SIG-M5 treated with dmso at 0.1 percent for 504 hours (cell line): ENCODE results near the gene TBK1.

Experiments
- DNase-seq: peaks from one replicate; lab custom pipeline; 2025; ENCODE audit not compliant: unreplicated experiment; lab: John Stamatoyannopoulos, UW

The TBK1 gene

GRCh38 chr12:64451687-64452558, at the start of gene TBK1:
TSS of gene TBK1 (plus strand) at chr12:64452120. CDS start at chr12:64455871, 3,751 bp downstream.
- DNase-seq = peak; percentile 67

DNA sequence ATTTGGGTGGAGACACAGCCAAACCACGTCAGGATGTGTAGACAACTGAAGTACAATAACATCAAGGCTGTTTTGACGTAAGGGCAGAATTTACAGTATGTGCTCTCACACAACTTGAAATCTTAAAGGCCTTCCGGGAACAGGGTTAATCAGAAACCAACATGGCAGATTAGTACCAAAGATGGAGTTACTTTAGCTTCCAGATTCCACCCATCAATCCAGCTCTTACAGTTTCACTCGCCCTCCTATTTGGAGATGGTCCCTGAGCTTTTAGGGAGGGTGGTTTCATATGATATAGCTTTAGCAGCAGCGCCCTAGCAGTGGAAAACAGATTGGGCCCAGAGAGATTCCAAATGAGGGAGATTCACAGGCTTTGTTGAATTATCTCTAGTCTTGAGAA, 49.7 kb upstream of the TBK1 start:
- no peak for DNase-seq

GRCh38 chr12:64403707-64404469, 48.0 kb upstream of the TBK1 start, which contains the start of gene XPOT:
TSS of gene XPOT (plus strand) at chr12:64404392. CDS start at chr12:64410036, 5,644 bp downstream.
- DNase-seq = peak; percentile 96

DNA sequence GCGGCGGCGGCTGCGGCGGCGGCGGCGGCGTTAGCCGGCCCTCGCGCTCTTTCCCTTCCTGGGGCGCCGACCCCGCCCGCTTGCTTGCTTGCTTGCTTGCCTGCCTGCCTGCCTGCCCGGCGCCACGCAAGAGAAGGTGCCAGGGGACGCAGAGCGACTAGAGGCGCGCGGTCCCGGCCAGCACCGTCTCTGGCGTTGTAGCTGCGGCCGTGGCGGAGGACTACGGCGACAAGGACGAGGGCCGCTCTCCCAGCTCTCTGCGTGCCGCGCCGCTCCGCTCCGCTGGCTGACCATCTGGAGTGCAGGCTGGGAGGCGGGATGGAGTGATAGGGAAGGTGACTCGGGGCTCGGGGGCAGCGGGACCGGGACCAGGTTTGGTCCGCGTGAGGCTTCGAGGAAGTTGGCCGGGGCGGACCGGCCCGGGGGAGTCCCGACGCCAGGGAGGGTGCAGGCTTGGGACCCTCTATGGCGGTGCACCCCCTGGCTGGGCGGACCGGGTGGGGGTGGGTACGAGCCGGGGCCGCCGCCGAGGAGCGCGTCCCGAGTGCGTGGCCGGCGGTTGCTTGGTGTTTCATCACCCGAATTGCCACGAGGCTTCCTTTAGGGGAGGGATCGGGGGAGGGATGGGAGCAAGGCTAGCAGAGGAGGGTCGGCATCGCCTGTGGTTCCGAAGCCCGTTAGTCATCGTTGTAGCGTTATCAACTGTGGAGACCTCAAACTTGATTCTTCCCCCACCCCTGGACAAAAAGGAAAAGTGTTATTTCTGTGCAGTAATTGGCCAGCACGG, 47.3 kb upstream of the TBK1 start:
- DNase-seq = peak; percentile 78

- DNase-seq = no peak
Observed at GRCh38 chr12:64407342-64408223, 44.3 kb upstream of the TBK1 start.

DNA sequence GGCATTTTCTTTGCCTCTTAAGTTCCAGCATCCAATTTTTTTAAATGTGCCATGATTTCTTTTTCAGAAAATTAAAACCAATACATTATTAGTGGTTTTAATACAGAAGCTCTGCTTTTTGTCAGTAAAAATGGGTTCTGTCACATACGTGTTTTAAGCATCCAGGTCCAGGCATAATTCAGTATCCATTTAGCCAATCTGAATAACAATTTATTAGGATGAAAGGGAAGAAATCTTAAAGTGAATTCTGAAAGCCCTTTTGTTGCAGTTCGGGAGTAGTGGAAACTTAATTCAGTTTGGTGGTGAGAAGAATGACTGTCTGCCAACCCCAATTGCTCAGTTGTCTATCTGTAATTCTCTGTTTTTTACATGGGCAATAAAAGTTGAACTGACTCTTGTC, 40.5 kb upstream of the TBK1 start:
- no peak for DNase-seq

GRCh38 chr12:64412459-64412858, 39.5 kb upstream of the TBK1 start:
- no peak for DNase-seq

DNA sequence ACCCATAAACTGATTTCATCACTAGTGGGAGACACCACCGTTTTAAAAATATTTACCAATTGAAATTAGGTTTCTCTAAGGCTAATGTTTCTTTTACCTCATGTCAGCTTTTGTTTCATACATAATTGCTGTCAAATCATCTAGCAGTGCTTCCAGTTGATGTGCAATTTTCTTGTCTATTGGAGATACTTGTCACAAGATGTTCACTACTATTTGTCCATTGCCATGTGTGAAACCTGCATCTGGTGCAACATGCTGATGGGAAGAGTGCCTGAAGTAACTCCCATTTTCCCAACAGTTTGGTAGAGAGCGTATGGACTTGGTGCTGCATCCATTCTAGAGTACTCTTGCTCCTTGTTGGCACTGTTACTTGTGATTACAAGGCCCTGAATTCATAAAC, 38.0 kb upstream of the TBK1 start:
- DNase-seq = no peak

DNA sequence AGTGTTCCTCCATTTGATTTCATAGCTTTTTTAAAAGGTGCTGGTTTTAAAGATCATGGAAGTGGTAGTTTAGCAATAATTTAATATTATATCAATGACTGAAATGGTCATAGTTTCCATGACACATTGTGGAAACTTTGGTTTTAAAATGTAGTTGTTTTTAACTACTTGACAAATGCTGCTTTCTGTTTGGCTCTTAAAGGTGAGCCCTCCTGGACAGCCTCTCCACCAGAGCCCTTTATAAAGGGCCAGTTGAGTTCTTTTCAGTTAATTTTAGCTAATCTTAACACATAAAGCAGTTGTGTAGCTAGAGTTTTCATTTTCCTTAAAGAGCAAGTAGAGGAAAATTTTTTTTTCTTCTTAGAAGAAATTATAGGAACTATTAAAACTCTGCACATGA, 33.7 kb upstream of the TBK1 start:
- no peak for DNase-seq

GRCh38 chr12:64419696-64420095, 32.2 kb upstream of the TBK1 start:
- DNase-seq = no peak

- no peak for DNase-seq
Observed at GRCh38 chr12:64427988-64428387, 23.9 kb upstream of the TBK1 start.

GRCh38 chr12:64428956-64429355, 23.0 kb upstream of the TBK1 start:
- DNase-seq = no peak

GRCh38 chr12:64430886-64431285, 21.0 kb upstream of the TBK1 start:
- no peak for DNase-seq

- DNase-seq = no peak
Observed at GRCh38 chr12:64431791-64432190, 20.1 kb upstream of the TBK1 start.

DNA sequence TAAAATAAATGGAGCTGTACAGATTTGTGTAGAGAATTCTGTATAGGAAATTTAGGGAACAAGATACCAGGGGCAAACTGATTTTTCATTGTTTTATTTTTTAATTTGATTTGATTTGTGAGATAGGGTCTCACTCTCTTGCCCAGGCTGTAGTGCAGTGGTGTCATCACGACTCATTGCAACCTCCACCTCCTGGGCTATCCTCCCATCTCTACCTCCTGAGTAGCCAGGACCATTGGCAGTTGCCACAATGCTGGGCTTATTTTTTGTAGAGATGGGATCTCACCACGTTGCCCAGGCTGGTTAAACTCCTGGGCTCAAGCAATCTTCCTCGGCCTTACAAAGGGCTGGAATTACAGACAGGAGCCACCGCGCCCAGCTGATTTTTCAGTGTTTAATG, 18.0 kb upstream of the TBK1 start:
- DNase-seq = no peak

- no peak for DNase-seq
Observed at GRCh38 chr12:64440100-64440499, 11.8 kb upstream of the TBK1 start.

GRCh38 chr12:64445490-64445889, 6.4 kb upstream of the TBK1 start:
- DNase-seq = no peak

DNA sequence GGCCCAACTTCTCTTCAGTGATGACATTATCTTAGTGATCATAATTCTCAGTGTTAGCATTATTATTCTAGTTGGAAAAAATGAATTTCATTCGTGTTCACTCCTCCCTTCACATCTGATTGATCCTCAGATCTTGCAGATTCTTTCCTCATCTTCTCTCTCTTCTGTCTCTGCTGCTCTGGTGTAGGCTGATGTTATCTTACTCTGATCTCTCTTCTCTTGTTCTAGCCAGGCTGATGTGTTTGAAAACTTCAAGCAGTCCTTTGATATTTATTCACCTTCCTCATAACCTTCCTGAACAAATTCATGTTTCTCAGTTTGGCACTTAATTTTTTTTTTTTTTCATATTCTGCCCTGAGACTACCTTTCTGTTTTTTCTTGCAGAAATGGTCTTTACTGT, 5.6 kb upstream of the TBK1 start:
- no peak for DNase-seq

DNA sequence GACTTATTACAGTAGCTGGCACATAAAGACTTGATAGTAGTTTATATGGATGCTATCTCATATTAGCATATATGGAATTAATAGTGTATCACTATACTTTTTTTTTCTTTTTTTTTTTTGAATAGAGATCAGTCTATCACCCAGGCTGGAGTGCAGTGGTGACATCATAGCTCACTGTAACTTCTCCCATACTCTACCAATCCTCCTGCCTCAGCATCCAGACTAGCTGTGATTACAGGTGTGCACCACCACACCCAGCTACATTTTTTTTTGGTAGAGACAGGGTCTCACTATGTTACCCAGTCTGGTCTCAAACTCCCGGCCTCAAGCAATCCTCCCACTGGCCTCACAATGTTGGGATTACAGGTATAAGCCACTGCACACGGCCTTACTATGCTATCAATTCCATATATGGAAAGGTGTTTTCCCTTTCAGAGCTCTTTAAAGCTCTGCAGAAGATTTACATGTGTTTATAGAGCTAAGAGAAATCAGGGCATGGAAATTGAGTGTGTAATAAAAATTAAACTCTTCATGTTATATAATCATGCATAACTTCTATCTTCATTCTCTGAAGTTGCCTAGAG, 1.8 kb upstream of the TBK1 start:
- no peak for DNase-seq
